GM23248 (cell line): ENCODE results near the gene CTR9.

ENCODE experiments used
- EZH2 ChIP-seq: fragments of 200-600 bp; sonication (generic); IDR thresholded peaks from 2 replicates; pipeline ENCODE4 v1.6.1; 2018; ENCODE audit warnings: antibody characterized with exemption, mild to moderate bottlenecking; ENCODE audit not compliant: insufficient read depth, poor library complexity, severe bottlenecking
- EZH2phosphoT487 ChIP-seq: fragments of 200-600 bp; sonication (generic); IDR thresholded peaks from 2 replicates; pipeline ENCODE4 v1.6.1; 2018; ENCODE audit warnings: antibody characterized with exemption, moderate library complexity, mild to moderate bottlenecking, low read depth; ENCODE audit not compliant: insufficient read depth

DNA sequence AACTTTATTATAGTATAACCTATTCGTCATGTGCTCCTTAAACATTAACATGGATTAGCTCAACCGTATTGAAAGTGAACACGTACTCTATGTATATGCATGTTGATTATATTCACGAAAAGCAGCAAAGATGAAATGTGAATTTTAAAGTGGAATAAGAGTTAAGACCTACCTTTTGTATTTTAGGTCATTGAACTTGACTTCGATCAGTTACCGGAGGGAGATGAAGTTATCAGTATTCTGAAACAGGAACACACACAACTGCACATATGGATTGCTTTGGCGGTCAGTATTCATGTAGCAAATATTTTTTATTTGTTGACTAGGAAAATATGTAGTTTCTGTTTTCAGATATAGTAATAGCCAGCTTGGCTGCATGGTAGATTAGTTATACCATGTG, 1.4 kb downstream of the CTR9 start:
- no peak for TF ChIP-seq EZH2
- TF ChIP-seq EZH2phosphoT487, result no peak
